HG03457 (cell line): ENCODE measurements around the gene RNF115.
"Not testable (repeated sequence)": the region's sequence is repeated elsewhere in the genome, so short reads cannot be mapped to it uniquely, and the experiment has no call there.

Experiments used
- ATAC-seq: cut with Tn5 transposase; IDR thresholded peaks from one replicate; pipeline ENCODE4 v1.9.1; 2021; ENCODE audit warnings: moderate number of reproducible peaks; ENCODE audit not compliant: unreplicated experiment

The RNF115 gene

DNA sequence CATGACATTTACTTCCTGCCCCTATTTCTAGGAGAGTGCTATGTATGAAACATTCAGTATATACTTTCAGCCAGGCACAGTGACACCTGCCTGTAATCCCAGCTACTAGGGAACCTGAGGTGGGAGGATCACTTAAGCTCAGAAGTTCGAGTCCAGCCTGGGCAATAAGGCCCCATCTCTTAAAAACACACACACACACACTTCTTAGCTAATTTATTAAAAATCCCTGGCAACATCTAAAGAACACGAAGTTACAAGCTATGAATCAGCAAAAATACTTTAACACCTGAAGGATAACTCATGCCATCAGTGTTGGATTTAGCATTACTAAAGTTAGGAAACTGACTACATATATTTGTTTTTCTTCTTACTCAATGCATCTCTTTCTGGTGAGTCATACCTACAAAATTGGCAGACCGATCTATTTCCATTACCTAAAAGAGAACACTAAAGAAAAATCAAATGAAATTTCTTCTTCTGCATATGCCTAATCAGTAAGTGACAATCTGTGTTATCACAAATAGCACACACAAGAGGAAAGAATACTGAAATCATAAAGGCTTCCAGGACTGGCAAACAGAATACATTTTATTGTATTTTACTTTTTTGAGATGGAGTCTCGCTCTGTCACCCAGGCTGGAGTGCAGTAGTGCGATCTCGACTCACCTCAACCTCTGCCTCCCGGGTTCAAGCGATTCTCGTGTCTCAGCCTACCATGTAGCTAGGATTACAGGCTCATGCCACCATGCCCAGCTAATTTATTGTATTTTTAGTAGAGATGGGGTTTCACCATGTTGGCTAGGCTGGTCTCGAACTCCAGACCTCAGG, 41.4 kb downstream of the RNF115 start:
- ATAC-seq = no peak

DNA sequence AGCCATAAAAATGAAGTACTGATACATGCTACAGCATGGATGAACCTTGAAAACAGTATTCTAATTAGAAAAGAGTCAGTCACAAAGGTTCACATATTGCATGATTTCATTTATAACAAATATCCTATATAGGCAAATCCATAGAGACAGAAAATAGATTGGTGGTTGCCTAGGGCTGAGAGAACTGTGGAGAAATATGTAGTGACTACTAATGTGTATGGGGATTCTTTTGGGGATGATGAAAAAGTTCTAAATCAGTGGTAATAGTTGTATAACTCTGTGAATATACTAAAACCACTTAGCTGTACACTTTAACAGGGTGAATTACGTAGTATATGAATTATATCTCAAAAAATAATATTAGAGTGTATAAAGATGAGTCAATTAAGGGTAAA, 45.8 kb downstream of the RNF115 start:
- ATAC-seq = no peak

DNA sequence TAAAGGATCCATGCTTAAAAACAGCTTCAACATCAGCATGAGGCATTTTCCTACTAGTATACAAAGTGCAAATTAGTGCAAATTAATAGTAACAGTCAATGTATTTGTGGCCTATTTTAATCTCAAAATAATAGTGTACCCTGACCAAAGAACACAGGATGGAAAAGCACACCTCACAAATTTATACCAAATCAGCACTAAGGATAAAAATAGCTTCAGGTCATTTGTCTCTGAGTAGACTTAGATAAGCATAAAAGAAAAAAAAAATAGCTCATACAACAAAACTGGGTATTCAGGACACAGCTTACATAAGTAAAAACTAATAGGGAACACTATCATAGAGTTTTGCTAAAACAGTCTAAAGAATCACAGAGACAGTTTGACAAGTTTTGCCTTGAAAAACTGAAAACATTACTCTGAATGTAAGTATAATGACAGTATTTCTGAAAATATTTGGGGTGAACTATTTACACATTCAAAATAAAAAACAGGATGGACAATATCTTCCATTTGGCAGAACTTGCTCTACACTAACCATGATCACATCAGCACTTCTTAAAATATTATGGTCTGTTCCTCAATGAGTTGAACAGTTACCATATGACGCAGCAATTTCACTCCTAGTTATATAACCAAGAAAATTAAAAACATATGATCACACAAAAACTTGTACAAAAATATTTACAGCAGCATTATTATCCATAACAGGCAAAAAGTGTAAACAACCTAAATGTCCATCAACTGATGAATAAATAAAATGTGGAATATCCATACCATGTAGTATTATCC, 46.3 kb downstream of the RNF115 start:
- ATAC-seq = no peak

DNA sequence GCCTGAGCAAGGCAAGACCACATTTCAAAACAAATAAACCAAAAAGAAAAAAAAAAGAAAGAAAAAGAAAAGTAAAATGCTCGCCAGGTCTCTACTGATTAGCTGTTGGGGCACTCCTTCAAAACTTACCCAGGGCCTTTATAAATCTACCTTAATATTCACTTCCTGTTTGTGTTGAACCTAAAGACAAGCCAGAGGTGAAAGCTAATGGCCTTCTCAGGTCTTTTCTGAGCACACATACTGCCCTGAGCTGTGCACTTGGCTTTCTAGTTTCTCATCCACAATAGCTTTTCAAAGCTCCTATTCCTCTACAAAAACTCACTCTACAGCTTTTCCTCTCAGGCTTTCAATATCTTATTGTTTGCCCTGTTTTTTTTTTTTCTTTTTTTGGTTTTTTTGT, 50.5 kb downstream of the RNF115 start:
- ATAC-seq = no peak

DNA sequence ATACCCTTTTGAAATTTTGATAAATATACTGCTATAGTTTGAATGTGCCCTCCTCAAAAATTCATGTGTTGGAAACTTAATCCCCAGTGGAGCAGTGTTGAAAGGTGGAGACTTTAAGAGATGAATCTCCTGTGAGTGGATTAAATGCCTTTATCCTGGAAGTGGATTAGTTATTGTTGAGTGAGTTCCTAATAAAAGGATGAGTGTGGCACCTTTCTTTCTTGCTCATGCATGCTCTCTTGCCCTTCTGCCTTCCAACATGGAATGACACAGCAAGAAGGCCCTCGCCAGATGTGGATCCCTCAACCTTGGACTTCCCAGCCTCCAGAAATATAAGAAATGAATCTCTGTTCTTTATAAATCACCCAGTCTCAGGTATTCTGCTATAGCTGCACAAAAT, 52.8 kb downstream of the RNF115 start:
- no peak for ATAC-seq

DNA sequence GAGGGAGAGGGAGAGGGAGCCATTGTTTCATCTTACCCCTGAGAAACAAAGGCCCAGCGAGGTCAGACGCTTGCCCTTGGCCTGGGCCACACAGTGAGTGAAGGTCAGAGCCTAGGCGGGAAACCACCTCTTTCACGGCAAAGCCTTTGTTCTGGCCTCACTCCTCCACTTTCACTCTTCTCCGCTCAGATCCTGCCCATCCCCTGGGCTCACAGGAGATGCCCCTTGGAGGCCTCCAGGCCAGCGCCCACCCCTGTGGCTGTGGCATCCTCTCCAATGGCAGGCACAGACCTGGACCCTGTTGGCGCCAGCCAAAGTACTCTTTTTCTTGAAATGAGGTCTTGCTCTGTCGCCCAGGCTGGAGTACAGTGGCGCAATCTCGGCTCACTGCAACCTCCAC, 55.9 kb downstream of the RNF115 start:
- not testable (repeated sequence) for ATAC-seq

DNA sequence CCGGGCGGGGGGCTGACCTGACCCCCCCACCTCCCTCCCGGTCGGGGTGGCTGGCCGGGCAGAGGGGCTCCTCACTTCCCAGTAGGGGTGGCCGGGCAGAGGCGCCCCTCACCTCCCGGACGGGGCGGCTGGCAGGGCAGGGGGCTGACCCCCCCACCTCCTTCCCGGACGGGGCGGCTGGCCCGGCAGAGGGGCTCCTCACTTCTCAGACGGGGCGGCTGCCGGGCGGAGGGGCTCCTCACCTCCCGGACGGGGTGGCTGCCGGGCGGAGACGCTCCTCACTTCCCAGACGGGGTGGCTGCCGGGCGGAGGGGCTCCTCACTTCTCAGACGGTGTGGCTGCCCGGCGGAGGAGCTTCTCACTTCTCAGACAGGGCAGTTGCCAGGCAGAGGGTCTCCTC, 57.0 kb downstream of the RNF115 start:
- ATAC-seq = not testable (repeated sequence)

DNA sequence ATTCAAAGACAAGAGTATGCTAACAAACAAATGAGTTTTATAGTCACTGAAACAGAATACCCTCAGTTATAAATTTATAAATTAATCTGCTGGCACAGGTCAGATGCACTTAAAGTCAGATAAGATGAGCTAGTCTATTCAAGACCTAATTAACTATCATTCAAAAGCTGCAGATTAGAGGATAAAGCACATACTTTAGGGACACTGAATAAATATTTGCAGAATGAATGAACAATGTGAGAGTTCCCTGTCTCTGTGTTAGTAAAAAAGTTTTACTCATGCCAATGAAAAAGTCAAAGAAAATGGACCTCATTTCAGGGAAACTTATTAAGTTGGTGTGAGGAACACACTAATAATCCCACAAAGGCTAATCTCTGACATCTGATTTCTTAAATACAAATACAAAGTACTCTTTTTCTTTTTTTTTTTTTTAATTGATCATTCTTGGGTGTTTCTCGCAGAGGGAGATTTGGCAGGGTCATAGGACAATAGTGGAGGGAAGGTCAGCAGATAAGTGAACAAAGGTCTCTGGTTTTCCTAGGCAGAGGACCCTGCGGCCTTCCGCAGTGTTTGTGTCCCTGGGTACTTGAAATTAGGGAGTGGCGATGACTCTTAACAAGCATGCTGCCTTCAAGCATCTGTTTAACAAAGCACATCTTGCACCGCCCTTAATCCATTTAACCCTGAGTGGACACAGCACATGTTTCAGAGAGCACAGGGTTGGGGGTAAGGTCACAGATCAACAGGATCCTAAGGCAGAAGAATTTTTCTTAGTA, 58.1 kb downstream of the RNF115 start:
- not testable (repeated sequence) for ATAC-seq

DNA sequence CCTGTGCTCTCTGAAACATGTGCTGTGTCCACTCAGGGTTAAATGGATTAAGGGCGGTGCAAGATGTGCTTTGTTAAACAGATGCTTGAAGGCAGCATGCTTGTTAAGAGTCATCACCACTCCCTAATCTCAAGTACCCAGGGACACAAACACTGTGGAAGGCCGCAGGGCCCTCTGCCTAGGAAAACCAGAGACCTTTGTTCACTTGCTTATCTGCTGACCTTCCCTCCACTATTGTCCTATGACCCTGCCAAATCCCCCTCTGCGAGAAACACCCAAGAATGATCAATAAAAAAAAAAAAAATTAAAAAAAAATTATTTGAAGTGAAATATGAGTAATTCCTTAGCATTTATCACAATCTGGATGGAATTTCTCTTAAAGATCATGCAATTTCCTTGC, 58.8 kb downstream of the RNF115 start:
- not testable (repeated sequence) for ATAC-seq

DNA sequence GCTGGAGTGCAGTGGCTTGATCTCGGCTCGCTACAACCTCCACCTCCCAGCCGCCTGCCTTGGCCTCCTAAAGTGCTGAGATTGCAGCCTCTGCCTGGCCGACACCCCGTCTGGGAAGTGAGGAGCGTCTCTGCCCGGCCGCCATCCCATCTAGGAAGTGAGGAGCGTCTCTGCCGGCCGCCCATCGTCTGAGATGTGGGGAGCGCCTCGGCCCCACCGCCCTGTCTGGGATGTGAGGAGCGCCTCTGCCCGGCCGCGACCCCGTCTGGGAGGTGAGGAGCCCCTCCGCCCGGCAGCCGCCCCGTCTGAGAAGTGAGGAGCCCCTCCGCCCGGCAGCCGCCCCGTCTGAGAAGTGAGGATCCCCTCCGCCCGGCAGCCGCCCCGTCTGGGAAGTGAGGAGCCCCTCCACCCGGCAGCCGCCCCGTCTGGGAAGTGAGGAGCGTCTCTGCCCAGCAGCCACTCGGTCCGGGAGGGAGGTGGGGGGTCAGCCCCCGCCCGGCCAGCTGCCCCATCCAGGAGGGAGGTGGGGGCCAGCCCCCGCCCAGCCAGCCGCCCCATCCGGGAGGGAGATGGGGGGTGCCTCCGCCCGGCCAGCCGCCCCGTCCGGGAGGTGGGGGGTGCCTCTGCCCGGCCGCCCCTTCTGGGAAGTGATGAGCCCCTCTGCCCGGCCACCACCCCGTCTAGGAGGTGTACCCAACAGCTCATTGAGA, 59.5 kb downstream of the RNF115 start:
- not testable (repeated sequence) for ATAC-seq

DNA sequence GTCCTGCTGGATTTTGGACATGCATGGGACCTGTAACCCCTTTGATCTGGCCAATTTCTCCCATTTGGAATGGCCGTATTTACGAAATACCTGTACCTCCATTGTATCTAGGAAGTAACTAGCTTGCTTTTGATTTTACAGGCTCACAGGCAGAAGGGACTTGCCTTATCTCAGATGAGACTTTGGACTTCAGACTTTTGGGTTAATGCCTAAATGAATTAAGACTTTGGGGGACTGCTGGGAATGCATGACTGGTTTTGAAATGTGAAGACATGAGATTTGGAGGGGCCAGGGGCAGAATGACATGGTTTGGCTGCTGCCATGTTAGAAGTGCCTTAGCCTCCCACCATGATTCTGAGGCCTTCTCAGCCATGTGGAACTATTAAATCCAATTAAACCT, 61.9 kb downstream of the RNF115 start:
- ATAC-seq = not testable (repeated sequence)

DNA sequence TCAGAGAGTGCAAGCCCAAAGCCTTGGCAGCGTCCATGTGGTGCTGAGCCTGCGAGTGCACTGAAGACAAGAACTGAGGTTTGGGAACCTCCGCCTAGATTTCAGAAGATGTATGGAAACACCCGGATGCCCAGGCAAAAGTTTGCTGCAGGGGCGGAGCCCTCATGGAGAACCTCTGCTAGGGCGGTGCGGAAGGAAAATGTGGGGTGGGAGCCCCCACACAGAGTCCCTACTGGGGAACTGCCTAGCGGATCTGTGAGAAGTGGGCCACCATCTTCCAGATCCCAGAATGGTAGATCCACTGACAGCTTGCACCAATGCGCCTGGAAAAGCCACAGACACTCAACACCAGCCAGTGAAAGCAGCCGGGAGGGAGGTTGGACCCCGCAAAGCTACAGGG, 62.4 kb downstream of the RNF115 start:
- ATAC-seq = not testable (repeated sequence)

DNA sequence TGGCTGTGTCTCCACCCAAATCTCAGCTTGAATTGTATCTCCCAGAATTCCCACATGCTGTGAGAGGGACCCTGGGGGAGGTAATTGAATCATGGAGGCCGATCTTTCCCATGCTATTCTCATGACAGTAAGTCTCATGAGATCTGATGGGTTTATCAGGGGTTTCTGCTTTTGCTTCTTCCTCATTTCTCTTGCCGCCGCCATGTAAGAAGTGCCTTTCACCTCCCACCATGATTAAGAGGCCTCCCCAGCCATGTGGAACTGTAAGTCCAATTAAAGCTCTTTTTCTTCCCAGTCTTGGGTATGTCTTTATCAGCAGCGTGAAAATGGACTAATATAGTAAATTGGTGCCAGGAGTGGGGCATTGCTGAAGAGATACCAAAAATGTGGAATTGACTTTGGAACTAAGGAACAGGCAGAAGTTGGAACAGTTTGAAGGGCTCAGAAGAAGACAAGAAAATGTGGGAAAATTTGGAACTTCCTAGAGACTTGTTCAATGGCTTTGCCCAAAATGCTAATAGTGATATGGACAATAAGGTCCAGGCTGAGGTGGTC, 63.4 kb downstream of the RNF115 start:
- not testable (repeated sequence) for ATAC-seq

DNA sequence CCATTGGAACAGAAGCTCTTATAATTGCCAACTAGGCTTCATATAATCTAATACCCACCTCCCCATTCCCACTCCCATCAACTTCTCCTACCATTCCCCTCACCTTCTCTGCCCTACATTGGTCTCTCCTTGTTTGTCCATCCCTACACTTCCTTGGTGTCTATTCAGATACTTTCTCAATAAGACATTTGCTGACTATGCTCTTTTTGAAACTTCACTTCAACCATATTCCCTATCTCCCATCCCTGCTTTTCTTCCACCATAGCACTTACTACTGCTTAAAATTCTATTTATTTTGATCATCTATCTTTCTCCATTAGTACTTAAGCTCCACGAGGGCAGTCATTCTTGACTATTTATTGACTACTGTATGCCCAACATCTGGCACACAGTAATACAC, 64.2 kb downstream of the RNF115 start:
- ATAC-seq = no peak

DNA sequence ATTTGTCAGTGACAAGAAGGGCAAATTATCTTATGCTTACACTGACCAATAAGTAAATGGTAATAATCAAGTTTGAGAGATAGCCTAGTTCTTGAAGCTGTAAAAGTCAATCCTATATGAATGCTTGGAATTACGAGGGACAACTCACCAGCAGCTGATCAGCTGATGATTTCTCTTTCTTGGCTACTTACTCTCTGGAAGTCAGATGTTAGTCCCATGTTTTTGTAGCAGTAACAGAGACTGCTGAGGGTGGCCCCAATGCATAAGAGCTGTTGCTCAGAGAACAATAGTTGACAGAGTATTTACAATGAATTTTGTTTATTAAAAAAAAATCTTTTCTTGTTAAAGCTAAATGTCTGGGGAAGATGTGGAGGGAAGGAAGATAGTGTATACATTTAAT, 65.3 kb downstream of the RNF115 start:
- no peak for ATAC-seq

DNA sequence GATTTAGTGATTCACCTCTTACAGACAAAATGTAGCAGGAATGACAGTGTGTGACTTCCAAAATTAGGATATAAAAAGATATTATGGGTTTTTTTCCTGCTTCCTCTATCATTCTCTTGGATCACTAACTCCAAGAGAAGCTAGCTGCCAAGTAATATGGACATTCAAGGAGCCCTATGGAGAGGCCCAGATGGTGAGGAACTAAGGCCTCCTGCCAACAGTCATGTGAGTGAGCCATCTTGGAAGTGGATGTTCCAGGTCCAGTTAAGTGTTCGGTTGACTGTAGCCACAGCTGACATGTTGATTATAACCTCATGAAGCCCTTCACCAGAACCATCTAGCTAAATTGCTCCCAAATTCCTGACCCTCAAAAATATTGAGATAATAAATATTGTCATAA, 65.8 kb downstream of the RNF115 start:
- ATAC-seq = no peak

DNA sequence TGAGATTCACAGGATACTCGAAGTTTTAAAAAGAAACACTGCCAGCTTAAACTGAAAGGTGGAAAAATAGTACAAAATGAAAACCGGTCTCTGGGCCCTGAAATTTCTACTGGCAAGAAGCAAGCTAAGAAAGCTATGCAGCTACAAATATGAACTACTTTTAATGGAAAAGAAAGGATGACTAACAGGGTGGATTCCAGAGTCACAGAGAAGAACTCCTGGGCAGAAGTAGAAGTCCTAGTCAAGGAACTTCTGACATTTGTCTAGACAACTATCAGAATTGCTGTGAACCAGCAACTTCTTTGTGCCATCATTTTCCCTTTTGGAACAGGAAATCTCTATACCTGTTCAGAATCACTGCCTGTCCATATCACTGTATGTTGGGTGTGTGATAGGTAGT, 66.5 kb downstream of the RNF115 start:
- ATAC-seq = no peak

DNA sequence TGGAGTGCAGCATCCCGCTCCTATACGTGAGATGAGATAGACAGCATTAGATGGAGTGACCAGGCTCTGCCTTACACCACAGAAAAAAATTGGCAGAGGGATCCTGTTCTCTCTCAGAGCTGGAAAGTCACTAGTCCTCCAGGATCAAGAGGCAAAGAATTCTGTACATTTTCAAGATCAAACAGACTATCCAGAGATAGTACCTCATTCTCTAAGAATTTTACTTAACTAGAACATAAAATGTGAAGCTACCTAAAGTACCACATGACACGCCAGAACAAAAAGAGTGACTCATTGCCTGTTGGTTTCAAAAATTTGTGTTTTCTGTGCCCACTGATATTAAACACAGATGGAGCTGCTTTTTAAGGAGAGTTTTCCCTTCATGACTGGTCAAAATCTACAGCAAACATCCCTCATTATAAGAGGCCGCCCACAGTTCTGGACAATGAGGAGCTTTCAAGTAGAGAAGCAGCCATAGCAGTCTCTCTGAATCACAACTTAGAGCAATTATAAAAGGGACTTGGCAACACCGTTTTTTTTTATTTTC, 72.3 kb downstream of the RNF115 start:
- no peak for ATAC-seq

DNA sequence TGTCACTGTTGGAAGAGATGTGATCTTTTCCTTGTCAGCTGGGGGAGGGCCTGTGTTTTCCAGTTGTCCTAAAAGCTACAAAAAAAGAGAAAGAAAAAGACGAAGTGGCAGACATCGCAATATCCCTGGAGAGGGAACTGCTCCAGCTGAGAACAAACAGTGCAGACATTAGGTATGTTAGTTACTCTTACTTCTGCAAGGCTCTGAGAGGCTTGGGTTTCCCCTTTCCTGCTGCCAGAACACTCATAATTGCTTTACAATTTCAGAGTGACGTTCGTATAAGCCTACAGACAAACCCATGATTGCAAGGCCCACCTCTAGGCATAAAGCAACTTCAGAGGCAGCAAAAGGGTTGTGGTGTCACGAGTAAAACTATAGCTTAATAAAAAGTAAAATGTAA, 73.5 kb downstream of the RNF115 start:
- no peak for ATAC-seq
